Inflammatory macrophage treated with lipopolysaccharide for 4 hours (primary cell): ENCODE data around the gene MPP1.

Experiments used
- DNase-seq: peaks from one replicate; pipeline ENCODE4 v3.0.0-alpha.2; 2020

MPP1 gene

DNA sequence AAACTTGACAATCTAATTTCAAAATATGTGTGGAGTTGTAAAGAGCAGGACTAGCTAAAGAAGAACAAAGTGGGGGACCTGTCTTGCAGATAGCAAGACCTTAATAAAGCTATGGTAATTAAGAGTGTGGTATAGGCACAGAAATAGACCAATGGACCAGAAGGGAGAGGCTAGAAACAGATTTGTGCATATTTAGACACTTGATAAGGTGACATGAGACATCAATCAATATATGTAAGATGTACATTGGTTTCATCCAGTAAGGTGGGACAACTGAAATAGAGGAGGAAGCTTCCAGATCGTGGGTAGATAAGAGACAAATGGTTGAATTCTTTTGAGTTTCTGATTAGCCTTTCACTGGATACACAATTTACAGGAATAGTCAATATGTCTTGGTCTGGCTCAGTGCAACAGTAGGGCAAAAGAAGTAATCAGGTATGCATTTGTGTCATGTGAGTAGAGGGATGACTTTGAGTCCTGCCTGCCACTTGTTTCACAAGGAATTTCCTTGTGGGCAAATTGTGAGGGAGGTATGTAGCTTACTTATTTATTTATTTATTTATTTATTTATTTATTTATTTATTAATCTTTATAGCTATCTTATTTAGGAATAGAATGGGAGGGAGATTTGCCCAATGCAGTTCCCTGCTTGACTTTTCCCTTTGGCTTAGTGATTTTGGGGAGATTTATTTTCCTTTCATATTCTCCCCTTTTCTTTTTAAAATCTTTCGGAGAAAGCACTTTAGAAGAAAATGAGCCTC lies 7.2 kb upstream of the MPP1 start:
- no peak for DNase-seq

DNA sequence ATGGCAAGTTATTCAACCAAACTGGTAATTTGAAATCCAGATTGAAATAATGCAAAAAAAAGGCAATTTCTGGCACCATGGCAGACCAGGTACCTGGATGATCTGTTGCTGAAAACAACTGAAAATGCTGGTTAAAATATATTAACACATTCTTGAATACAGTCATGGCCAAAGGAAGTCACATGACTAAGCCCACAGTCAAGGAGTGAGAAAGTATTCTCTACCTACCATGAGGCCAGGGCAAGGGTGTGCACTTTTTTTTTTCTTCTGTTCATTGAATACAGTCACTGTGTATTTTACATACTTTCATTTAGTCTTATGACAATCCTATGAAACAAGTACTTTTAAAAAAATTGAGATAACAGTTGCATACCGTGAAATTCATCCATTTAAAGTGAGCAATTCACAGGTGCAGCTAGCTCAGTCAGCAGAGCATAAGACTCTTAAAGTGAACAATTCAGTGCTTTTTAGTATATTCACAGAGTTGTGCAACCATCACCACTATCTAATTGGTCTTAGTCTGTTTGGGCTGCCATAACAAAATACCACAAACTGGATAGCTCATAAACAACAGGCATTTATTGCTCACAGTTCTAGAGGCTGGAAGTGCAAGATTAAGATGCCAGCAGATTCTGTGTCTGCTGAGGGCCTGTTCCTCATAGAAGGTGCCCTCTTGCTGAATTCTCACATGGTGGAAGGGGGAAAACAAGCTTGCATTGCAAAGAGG lies 4.8 kb upstream of the MPP1 start:
- no peak for DNase-seq

DNA sequence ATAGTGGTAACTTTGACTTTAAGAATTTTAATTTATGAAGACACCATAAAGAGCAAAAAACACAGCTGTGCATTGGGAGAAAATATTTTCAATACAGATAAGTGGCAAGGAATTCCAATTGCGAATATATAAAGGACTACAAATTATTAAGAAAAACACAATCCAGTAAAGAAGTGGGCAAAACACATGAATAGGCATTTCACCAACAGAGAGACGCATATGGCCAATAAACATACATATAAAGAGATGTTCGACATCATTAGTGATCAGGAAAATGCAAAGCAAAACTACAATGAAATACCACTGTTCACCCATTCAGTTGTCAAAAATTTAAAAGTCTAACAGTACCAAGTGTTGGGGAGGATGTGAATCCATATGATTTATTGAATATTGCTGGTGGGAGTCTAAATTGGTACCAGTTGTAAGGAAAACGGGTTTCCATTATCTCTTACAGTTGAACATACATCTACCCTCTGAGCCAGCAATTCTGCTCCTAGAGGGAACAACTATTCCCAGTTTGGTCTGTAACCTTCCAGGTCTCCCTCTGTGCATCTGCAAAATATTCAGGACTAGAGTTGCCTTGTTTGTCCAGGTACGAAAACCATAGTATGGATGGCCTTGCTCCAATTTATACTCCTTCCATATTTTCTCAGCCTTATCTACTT lies 1.7 kb upstream of the MPP1 start:
- no peak for DNase-seq

DNA sequence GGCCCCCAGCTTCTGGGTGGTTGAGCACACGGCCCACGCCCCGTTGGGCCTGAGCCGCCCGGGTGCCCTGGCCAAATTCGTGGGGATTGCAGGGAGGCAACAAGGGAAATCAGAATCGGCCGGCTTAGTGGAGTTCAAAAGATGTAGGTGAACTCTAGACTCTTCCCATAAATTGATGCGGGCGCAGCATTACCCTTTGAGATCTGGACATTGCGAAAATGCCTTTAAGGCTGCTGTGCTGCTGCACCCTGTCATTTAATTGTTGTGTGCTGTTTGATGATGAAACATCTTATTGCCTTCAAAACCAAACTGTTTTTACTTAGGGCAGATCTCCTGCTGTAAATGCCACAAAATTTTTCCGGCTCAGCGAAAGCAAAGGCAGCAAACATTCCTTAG lies 409 bp upstream of the MPP1 start:
- no peak for DNase-seq

DNA sequence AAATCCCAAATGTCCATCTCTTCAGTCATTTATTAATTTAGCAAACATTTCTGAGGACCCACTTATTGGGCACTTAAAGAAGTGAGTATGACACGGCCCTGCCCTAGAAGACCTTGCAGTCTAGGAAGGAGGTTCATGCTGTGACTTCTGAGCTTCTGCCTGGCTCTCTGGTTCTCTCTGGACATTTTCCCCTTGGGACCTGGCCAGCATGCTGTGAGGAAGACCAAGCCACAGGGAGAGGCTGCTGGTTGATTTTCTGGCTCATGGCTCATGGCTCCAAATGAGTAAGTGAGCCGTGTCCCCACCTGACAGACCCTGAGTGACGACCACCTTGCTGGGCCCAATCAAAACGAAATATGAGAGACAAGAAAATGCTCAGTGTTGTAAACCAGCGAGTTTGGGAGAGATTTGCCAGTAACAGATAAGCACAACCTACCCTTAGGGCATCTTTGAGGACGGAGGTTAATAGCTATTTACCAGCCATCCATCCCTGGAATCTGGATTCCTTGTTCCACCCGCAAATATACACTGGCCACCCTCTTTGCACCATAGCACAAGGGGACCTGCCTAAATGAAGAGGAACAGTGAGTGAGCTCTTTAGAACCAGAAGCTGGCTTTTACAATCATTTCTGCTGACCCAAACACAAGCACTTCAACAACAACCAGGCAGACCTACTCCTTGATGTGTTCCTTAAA lies 876 bp downstream of the MPP1 start:
- no peak for DNase-seq

DNA sequence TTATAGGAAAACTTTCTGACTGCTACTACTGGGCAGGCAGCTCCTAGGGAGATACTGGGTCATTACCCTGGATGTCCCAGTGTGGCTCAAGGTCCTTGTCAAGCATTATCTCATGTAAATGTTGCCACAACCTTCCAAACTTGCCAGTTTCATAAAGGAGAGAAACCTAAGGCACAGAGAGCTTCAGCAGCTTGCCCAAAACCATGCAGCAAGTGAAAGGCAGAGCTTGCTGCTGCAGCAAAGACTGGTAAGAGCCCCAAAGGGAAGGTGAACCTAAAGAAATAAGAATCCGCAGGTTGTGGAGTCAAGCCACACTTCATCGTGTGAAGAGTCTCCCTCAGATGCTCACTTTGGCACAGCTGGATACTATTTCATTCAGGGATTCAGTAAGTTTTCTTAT lies 2.3 kb downstream of the MPP1 start:
- DNase-seq = peak; percentile 56

- peak; percentile 77 for DNase-seq
These were observed 4.6 kb downstream of the MPP1 start for GRCh38 chrX:154800478-154801210.

GRCh38 chrX:154799556-154800348 lies 5.5 kb downstream of the MPP1 start:
- DNase-seq = no peak

DNA sequence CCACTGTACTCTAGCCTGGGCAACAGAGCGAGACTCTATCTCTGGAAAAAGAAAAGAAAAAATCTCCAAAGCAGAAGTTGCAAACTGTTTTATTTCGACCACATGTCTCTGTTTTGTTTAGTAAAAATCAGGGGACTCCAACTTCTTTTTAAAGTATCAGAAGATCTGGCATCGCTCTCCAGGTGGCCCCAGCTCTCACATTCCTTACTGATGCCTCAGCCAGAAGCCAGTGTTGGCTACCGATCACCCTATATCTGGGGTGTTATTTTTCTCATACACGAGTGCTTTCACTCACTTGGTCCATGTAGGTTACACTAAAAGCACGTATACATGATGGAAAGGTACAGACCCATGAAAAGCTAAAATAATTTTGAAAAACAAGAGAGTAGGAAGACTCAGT lies 8.3 kb downstream of the MPP1 start:
- DNase-seq = no peak

DNA sequence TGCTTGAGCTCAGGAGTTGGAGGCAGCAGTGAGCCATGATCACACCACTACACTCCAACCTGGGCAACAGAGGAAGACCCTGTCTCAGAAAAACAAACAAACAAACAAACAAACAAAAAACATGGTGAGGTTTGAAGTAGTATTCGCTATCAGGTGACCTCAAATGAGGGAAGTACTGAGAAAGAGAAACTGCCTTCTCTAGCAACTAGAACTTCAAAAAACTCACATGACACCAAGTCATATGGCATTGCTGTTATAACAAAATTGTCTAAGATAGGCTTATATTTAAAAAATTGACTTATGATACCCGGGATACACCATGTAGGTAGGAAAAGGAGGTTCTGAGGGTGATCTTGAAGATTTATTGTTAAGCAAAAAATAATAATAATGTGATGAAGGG lies 10.3 kb downstream of the MPP1 start:
- DNase-seq = peak; percentile 74

GRCh38 chrX:154793084-154793795 lies 12.0 kb downstream of the MPP1 start:
- DNase-seq = no peak

DNA sequence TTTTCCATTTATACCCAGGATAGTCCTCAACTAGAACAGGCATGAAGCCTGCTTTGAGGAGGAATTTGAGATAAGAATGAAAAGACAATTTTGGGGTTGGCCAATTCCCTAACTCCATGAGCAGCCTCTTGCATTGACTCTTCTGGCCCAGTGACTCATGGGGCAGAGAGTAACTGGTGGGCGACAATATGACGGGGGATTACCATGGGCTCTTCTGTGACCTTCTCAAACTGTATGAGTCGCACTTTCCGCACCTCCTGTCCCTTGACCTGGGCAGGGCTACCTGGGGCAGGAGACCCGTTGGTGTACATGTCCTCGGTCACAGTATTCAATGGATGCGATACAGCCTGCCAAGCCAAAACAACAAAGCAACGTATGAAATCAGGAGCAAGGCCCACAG lies 13.3 kb downstream of the MPP1 start:
- no peak for DNase-seq

- DNase-seq = no peak
These were observed 13.8 kb downstream of the MPP1 start for GRCh38 chrX:154791467-154791866.

GRCh38 chrX:154785716-154786115 lies 19.6 kb downstream of the MPP1 start:
- DNase-seq = no peak

DNA sequence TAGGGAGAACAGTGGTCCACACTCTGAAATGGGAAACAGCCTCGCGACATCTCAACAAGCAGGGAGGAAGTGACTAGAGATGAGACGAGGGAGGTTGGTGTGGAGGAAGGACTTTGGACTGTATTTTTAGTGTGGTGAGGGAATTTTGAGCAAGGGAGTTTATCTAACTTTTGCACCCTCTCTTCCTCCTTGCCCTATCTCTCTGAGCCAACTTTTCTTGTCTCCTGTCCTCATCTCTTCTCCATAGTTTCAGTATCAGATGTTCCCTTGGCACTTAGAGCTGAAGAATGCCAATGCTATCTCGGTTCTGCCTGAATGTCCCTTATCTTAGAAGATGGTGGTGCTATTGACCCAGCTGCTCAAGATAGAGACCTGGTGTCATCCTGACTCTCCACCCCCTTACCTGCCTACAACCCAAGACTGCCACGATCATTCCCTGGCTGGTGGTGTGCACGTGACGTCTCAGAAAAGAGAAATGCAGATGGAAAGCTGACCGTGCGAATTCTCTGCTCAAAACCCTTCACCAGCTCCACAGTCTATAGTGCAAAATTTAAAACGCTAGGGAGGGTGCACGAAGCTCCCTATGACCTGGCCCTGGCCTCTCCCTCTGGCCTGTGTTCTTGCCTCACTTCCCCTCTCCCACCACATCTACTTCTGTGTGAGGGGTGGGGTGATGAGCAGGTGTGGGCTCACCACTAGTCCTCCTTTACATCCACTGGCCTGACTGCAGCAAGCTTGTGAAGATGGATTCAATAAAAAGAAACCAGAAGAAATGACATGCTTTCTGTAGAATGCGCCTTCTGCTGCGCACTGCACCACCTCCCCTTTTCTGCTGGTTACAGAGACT lies 20.9 kb downstream of the MPP1 start:
- no peak for DNase-seq

DNA sequence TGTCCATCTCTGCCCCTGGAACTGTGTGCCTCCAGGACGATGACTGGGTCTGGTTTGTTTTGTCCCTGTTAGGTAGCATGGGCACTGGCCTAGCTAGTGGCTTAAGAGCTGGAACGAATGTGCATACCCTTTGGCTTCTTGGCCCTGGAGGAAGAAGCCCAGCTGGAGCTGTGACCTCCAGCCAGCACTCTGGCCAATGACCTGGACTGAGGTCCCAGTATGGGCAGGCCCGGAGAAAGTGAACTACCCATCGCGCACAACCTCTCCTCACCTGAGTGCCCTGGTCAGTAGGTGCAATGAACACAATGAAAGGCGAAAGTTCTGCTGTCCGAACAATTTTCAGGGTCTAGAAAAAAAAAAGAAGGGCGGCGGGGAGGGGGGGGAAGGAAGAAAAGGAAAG lies 24.3 kb downstream of the MPP1 start:
- DNase-seq = no peak

DNA sequence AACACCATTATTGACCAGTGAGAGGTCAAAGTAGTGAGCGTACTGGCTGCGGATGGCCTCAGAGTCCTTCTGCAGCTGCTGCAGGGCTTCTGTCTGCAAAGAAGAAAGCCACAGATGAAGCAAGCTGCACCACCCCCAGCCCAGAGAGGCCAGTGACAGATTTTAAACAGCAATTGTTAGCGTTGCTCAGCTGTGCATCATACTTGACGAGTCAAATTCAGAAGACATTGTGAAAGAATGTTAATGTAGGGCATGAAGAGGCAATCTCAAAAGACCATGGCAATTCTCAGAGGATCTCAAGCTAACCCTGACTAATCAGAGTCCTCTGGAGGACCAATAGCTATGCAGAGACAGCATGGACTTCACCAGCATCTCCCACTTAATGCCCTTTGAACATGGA lies 26.0 kb downstream of the MPP1 start:
- no peak for DNase-seq

DNA sequence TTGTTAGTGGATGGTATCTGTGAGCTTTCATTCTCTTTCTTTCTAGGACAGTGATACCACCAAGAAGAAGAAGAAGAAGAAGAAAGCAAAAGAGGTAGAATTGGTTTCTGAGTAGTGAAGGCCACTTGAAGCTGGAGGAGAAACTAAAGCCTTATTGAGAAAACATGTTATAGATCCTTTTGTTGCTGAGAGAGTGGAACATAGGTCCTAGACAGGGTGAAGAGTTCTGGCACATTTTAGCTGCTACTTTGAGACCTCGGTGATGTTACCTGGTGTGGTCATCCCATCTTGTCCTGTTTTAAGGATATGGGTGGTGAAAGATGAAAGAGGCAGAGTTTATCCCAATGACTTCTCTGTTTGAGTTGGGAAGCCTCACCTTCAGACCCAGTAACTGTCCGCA lies 28.5 kb downstream of the MPP1 start:
- no peak for DNase-seq

- peak; percentile 54 for DNase-seq
These were observed 29.6 kb downstream of the MPP1 start for GRCh38 chrX:154775419-154776349.
